ENCODE data around the gene ZDHHC11.
"Not testable (repeated sequence)": the region's sequence is repeated elsewhere in the genome, so short reads cannot be mapped to it uniquely, and the experiment has no call there.

Gene ZDHHC11

GRCh38 chr5:858726-859125, 7.9 kb upstream of the ZDHHC11 start:
- DNase-seq (ENCODE audit: low read depth in 2 of 2) = no peak

DNA sequence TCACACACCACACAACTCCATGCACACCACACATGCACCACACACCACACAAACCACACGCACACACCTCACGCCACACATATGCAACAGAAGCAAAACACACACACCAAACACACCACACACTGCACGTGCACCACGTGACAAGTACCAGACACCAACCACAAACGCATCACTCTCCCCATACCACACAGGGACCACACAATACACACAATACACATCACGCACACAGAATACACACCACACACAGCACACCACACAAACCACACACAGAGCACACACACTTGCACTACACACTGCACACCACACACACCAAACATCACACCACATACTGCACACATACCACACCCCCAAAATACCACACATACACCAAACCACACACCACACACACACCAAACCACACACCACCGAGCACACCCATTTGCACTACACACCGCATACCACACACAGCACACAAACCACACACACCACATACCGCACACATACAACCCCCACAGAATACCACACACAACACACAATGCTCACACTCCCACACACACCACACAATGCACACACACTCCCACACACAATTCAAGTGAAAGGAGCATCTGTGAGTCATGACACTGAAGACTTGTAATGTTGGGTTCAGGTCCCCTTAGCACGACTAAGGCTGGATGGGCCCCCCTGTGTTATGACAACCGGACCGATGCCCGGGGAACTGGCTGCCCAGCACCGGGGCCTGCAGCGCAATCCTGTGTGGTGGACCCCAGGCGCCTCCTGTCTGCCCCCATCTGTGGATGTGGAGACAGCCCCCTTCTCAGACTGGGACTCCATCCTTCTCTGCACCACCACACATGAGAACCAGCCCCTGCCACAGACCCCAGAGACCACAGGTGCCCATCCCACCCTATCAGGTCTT, 6.0 kb upstream of the ZDHHC11 start:
- no peak for DNase-seq (ENCODE audit: low read depth in 2 of 2)

DNA sequence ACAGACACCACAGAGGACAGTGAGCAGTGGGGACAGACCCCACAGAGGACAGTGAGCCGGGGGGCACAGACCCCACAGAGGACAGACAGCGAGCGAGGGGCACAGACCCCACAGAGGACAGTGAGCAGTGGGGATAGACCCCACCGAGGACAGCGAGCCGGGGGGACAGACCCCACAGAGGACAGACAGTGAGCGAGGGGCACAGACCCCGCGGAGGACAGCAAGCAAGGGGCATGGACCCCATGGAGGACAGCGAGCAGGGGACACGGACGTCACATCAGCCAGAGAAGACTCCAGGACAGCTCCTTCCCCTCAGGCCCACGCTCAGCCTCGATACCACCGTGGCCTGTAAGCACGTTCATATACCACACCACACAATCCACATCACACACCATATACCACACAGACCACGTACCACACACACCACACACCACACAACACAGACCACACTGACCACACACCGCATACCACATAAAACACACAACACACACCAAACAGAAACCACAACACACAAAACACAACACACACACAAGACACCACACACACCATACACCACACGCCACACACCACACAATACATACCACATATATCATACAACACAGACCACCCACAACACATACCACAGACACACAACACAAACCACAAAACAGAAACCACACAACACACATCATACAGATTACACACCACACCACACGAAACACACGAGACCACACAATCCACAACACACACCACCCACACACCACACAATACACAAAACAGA, 5.2 kb upstream of the ZDHHC11 start:
- no peak for DNase-seq (ENCODE audit: low read depth in 2 of 2)

- DNase-seq (ENCODE audit: low read depth in 2 of 2) = no peak
These were observed 4.4 kb upstream of the ZDHHC11 start for GRCh38 chr5:854966-855743.

DNA sequence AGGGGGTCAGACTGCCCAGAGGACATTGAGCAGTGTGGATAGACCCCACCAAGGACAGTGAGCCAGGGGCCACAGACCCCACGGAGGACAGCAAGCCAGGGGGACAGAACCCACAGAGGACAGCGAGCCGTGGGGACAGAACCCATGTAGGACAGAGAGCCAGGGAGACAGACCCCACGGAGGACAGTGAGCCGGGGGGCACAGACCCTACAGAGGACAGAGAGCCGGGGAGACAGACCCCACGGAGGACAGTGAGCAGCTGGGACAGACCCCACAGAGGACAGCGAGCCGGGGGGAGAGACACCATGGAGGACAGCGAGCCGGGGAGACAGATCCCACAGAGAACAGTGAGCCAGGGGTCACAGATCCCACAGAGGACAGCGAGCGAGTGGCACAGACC, 3.4 kb upstream of the ZDHHC11 start:
- no peak for DNase-seq (ENCODE audit: low read depth in 2 of 2)

GRCh38 chr5:853416-854090, 2.8 kb upstream of the ZDHHC11 start:
- not testable (repeated sequence) for DNase-seq (ENCODE audit: low read depth in 2 of 2)

DNA sequence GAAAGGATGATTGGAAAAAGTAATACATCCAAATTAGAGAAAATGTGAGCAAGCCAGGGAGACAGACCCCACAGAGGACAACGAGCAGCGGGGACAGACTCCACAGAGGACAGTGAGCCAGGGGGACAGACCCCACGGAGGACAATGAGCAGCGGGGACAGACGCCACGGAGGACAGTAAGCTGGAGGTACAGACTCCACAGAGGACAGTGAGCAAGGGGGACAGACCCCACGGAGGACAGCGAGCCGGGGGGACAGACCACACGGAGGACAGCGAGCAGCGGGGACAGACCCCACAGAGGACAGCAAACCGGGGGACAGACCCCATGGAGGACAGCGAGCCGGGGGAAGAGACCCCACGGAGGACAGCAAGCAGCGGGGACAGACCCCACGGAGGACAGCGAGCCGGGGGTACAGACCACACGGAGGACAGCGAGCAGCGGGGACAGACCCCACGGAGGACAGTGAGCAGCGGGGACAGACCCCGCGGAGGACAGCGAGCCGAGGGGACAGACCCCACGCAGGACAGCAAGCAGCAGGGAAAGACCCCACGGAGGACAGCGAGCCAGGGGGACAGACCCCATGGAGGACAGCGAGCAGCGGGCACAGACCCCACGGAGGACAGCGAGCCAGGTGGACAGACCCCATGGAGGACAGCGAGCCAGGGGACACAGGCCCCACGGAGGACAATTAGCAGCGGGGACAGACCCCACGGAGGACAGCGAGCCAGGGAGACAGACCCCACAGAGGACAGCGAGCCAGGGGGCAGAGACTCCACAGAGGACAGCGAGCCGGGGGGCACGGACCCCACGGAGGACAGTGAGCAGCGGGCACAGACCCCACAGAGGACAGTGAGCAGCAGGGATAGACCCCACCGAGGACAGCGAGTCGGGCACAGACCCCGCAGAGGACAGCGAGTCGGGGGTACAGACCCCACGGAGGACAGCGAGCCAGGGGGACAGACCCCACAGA, 1.9 kb upstream of the ZDHHC11 start:
- no peak for DNase-seq (ENCODE audit: low read depth in 2 of 2)

DNA sequence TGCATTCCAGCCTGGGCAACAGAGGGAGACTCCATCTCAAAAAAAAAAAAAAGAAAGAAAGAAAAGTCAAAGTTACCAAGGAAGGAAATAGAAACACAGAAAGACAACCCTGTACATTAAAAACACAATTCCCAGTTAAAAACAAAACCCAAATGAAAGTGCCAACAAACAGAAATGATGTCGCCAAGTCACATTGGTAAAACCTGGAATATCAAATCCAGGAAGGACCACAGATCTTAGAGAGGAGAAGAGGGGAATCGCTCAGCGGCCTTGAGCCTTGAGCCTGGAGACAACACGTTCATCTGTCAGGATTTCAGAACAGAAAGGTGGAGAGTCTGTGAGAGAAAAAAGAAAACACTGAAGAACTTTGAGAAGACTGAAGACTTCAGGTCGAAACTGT, 1.2 kb upstream of the ZDHHC11 start:
- no peak for DNase-seq (ENCODE audit: low read depth in 2 of 2)

DNA sequence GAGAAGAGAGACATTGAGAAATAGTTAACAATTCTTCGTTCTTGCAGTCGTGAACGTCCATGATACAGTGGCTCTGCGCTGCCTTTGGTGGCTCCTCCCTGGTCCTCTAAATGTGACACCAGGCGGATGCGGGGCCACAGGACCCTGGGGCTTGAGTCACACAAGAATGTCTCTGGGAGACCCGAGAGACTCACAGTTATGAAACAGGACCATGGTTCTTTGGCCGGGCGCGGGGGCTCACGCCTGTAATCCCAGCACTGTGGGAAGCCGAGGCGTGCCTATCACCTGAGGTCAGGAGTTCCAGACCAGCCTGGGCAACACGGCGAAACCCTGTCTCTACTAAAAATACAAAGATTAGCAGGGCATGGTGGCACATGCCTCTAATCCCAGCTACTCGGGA, 767 bp upstream of the ZDHHC11 start:
- no peak for DNase-seq (ENCODE audit: low read depth in 2 of 2)

GRCh38 chr5:851076-851475, 290 bp upstream of the ZDHHC11 start:
- DNase-seq (ENCODE audit: low read depth in 2 of 2) = no peak

DNA sequence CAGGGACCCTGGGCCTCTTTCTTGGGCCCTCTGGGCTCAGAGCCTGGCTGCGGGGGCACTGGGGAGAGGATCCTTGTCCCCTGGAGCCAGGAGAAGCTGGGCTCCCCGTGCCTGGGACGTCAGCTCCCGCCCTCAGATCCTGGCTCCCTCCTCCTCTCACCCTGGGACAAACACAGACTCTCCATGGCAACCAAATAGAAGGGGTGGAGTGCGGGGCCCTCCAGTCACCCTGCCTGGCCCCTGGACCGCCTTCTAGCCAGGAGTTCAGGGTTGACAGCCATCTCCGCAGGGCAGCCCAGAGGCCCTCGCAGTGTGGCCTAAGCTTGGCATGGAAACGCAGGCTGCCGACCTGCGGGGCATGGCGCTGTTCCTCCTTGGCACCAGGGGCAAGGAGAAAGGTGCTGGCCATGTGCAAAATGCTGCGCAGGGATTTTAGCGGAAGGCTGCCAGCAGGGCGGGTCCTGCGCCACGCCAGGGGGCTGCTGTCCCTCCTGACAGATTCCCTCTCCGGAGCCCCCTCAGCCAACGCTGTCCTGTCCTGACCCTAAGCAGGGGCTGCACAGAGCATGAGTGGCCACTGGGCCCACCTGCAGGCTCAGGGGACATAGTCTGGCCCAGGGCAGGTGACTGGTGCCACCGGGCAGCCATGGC, 1.0 kb downstream of the ZDHHC11 start:
- DNase-seq (ENCODE audit: low read depth in 2 of 2) = no peak

GRCh38 chr5:848671-849111, 2.1 kb downstream of the ZDHHC11 start:
- no peak for DNase-seq (ENCODE audit: low read depth in 2 of 2)

DNA sequence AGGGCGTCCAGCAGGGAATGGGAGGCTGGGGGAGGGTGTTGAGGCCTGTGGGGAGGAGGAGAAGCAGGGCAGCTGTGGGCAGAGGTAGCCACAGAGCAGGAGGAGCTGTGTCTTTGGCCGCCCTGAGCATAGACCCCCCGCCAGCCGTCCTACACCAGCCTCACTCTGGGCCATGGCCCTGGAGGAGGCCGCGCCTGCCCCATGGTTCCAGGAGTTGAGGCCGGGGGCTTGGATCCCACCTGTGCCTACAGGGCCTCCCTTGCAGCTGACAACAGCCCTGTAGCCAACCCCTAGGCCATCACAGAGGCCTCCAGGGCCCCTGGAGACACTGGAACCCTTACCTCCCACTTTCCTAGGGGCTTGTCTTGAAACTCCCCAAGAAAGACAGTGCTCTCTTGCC, 3.0 kb downstream of the ZDHHC11 start:
- not testable (repeated sequence) for DNase-seq (ENCODE audit: low read depth in 2 of 2)

DNA sequence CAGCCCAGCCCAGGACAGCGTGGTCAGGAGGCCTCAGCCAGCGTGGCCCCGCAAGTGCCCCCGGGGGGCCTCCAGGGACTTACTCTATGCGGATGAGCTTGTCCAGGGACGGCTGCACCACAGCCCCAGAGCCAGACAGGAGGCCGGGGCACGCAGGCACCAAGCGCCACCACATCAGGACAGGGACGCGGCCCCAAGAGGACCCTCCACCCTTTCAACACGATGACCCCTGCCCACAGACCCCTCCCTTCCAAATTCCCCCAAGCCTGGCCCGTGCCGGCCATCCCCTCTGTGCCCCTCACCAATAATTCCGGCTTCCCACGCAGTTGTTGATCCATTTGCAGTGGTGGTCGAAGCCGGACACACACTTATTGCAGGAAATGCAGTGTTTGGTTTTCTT, 3.6 kb downstream of the ZDHHC11 start:
- DNase-seq (ENCODE audit: low read depth in 2 of 2) = not testable (repeated sequence)

GRCh38 chr5:846602-847091, 4.1 kb downstream of the ZDHHC11 start:
- DNase-seq (ENCODE audit: low read depth in 2 of 2) = not testable (repeated sequence)

DNA sequence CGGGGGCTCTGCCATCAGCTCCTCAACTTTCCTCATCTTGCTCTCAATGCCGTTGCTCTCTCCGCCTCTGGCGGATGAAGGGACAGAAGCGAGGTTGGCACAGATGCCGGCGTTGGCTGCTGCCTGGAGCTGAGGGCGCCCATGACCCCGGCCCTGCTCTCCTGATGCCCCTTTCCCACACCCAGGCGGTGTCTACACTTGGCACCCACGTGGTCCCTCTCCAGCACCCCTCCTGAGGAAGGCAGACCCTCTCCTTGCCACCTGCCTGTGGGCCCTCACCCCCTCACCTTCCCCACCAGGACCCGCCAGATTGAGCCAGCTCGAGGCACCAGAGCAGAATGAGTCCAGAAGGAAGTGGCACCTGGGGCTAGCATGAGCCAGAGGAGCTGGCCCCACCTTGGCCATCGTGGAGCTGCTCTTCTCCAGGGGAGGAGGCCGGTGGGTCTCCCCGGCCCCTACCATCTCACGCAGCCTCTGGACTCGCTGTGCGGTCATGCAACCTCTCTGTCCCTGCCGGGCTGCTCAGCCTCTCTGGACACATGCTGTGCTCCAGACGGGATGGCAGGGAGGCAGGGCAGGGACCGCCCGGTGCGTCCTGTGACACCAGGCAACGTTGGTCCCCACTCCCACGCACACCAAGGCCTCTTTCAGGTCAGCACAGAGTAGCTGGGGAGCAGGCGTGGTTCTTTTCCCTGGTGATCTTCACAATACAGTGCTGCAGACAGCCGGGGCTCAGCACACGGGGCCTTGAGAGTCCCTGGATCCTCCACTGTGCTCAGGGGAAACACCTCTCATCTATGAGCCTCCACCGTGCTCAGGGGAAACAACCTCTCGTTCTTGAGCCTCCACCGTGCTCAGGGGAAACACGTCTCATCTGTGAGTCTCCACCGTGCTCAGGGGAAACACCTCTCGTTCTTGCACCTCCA, 4.8 kb downstream of the ZDHHC11 start:
- DNase-seq (ENCODE audit: low read depth in 2 of 2) = not testable (repeated sequence)

DNA sequence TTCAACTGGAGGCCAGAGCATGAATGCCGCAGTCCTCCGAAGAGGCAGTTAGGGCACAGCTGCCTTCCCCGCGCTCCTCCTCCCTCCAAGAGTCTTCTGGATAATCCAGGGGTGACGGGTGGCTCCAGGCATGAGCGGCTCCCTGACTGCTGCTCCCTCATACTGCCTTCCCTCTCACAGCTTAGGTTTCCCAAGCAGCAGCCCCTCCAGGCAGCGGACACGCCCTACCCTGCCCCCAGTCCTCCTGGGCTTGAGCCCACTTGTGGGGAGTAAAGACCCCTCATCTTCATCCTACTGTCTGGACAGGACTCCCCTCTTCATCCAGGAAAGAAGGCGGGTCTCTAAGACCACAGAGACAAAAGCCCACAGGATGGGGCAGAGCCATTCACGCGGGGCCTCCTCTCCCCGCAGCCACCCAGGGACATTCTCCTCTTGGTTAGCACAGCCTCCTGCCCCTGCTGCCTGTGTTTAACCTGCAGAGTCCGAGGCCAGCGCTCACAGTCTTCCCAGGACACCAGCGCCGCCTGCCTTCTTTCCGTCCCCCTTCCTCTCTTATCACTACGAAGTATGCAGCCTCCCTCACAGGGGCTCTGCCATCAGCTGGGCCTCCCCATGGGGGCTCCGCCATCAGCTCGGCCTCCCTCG, 5.6 kb downstream of the ZDHHC11 start:
- not testable (repeated sequence) for DNase-seq (ENCODE audit: low read depth in 2 of 2)

DNA sequence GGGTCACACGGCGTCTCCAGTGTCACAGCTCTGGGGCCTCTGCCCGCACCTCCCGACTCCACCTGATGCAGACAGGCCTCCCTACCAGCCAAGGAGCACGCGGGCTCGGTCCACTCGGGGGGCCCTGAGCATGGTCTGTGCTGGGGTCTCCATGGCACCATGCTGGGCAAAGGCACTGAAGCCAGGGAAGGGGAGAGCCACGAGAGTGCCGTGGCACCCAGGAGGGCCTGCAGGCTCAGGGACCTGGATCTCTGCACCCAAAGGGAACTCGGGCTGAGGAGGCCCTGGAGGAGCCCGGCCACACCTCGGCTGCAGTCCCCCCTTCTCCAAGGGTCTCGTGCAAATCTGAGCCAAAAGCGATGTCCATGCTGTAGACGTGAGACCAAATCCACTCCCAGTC, 6.4 kb downstream of the ZDHHC11 start:
- DNase-seq (ENCODE audit: low read depth in 2 of 2) = not testable (repeated sequence)
